Calu3 (cell line): ENCODE results near the gene ST6GALNAC1. TPM values are rescaled to one million over a fixed set of nuclear protein-coding genes. Genes with fewer than 3 reads are reported as not detected.
A peak's percentile ranks its signal among the peaks of the same experiment; 100 is the strongest.
"Not testable (repeated sequence)": the region's sequence is repeated elsewhere in the genome, so short reads cannot be mapped to it uniquely, and the experiment has no call there.

Experiments
- BruUV-seq: library from RNA; stranded (reverse); fragments of 400-500 nt; replicated peaks from 2 replicates; lab custom pipeline; 2021; lab: Mats Ljungman, UMichigan
- CTCF ChIA-PET: fragments of 300-600 bp; sonication (Branson Sonifier 250); formaldehyde crosslinking; loops from one replicate; lab custom pipeline; 2022; ENCODE audit warnings: antibody characterized with exemption; lab: Charles Lee
- DNase-seq: peaks from one replicate; pipeline ENCODE4 v3.0.0; 2022
- H3K27ac Mint-ChIP-seq: one replicate; pipeline ENCODE4 v1.8.0; 2022; ENCODE audit warnings: mixed read lengths; ENCODE audit not compliant: unreplicated experiment
- H3K27me3 Mint-ChIP-seq: one replicate; pipeline ENCODE4 v1.8.0; 2022; ENCODE audit warnings: mixed read lengths; ENCODE audit not compliant: unreplicated experiment
- H3K36me3 Mint-ChIP-seq: one replicate; pipeline ENCODE4 v1.8.0; 2022; ENCODE audit warnings: mild to moderate bottlenecking, moderate library complexity, mixed read lengths; ENCODE audit not compliant: insufficient read depth, unreplicated experiment
- H3K4me1 Mint-ChIP-seq: one replicate; pipeline ENCODE4 v1.8.0; 2022; ENCODE audit warnings: mild to moderate bottlenecking, low read depth, mixed read lengths; ENCODE audit not compliant: unreplicated experiment
- H3K4me3 Mint-ChIP-seq: one replicate; pipeline ENCODE4 v1.8.0; 2022; ENCODE audit warnings: mild to moderate bottlenecking, low read depth, moderate library complexity, mixed read lengths; ENCODE audit not compliant: unreplicated experiment
- H3K9me3 Mint-ChIP-seq: one replicate; pipeline ENCODE4 v1.8.0; 2022; ENCODE audit warnings: low read depth, mixed read lengths; ENCODE audit not compliant: unreplicated experiment
- intact Hi-C: fragments of 100-400 bp; cut with micrococcal nuclease; formaldehyde crosslinking; loops from one replicate; pipeline ENCODE4 v1.10.0; 2022; ENCODE audit not compliant: unreplicated experiment
- total RNA-seq: library from RNA; stranded (reverse); gene quantifications from 2 replicates; pipeline ENCODE4 v1.2.3, GENCODE V29; 2022
- TF ChIP-seq, protein P1 (sequence below): fragments of 200-600 bp; IDR thresholded peaks from one replicate; pipeline ENCODE4 v1.8.0; 2022; ENCODE audit warnings: antibody characterized with exemption; ENCODE audit not compliant: unreplicated experiment

The ST6GALNAC1 gene
- total RNA-seq, 1 experiment from 2014 or later: 52.4 TPM

DNA sequence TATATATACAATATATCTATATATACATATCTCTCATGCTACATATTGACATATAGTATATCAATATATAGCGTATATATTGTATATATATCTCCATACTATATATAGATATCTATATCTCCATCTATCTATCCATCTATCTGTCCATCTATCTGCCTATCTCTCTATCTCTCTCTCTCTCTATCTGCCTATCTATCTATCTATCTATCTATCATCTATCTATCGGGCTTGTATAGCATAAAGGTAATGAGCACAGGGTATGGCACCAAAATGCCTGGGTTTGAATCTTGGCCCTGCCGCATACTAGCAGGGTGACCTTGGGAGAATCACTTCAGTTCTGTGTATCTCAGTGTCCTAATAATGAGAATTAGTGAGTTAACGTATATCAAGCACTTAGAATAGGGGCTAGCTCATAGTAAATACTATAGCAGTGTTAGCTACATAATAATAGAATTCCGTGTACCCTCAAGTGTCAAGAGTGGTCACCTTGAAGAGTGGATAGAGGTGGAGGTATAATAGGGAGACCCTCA lies 1.5 kb downstream of the ST6GALNAC1 start:
- CTCF ChIA-PET: interaction anchor here (0.5 to 0.9 kb wide), 2 partner anchors 39 to 399 kb away, joined by 3 to 4 read pairs; no protein-coding TSS in a partner anchor
- TF ChIP-seq, protein P1, sequence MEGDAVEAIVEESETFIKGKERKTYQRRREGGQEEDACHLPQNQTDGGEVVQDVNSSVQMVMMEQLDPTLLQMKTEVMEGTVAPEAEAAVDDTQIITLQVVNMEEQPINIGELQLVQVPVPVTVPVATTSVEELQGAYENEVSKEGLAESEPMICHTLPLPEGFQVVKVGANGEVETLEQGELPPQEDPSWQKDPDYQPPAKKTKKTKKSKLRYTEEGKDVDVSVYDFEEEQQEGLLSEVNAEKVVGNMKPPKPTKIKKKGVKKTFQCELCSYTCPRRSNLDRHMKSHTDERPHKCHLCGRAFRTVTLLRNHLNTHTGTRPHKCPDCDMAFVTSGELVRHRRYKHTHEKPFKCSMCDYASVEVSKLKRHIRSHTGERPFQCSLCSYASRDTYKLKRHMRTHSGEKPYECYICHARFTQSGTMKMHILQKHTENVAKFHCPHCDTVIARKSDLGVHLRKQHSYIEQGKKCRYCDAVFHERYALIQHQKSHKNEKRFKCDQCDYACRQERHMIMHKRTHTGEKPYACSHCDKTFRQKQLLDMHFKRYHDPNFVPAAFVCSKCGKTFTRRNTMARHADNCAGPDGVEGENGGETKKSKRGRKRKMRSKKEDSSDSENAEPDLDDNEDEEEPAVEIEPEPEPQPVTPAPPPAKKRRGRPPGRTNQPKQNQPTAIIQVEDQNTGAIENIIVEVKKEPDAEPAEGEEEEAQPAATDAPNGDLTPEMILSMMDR: no peak
- no peak for DNase-seq
- H3K4me3 Mint-ChIP-seq: peak overlapping the region; percentile 72
- intact Hi-C loops: loop anchor here (10.0 kb wide), 1 partner anchor 73 kb away; the partner anchor contains the start of gene MXRA7
- peaks cover 69% of the 10 kb centered on the region for H3K4me1 Mint-ChIP-seq
- no peaks in the 10 kb centered on the region for H3K9me3 Mint-ChIP-seq
- peak overlapping the region; percentile 70 for H3K27ac Mint-ChIP-seq
- H3K27me3 Mint-ChIP-seq: no peaks in the 10 kb centered on the region
- BruUV-seq: no TSS peak
- peaks cover 32% of the 10 kb centered on the region for H3K36me3 Mint-ChIP-seq

DNA sequence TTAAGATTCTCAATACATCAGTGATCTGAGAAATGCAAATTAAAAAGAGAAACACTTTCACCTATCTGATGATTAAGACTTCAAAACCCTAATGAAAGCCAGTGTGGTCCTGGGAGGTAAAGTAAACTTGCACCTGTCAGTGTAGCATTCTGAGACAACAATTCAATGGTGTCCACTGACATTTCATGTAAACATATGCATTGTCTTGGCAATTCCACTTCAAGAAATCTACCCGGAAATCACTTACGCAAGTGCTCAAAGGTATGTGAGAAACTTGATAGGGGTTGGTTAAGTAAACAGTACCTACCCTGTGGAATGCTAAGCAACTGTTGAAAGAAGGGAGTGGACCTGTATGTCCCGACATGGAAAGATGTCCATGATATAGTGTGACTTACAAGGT lies 2.1 kb downstream of the ST6GALNAC1 start:
- TF ChIP-seq, protein P1: no peak
- peak; percentile 65 for DNase-seq
- no TSS peak for BruUV-seq
- intact Hi-C loops: loop anchor here (1.0 to 10.0 kb wide), 2 partner anchors 40 to 73 kb away; partner anchors contain the start of gene MXRA7
- no peaks in the 10 kb centered on the region for H3K9me3 Mint-ChIP-seq
- peaks cover 32% of the 10 kb centered on the region for H3K36me3 Mint-ChIP-seq
- H3K27ac Mint-ChIP-seq: peak overlapping the region; percentile 40
- peaks cover 64% of the 10 kb centered on the region for H3K4me1 Mint-ChIP-seq
- no peaks in the 10 kb centered on the region for H3K27me3 Mint-ChIP-seq
- CTCF ChIA-PET: no interaction called here
- H3K4me3 Mint-ChIP-seq: peak overlapping the region; percentile 72

DNA sequence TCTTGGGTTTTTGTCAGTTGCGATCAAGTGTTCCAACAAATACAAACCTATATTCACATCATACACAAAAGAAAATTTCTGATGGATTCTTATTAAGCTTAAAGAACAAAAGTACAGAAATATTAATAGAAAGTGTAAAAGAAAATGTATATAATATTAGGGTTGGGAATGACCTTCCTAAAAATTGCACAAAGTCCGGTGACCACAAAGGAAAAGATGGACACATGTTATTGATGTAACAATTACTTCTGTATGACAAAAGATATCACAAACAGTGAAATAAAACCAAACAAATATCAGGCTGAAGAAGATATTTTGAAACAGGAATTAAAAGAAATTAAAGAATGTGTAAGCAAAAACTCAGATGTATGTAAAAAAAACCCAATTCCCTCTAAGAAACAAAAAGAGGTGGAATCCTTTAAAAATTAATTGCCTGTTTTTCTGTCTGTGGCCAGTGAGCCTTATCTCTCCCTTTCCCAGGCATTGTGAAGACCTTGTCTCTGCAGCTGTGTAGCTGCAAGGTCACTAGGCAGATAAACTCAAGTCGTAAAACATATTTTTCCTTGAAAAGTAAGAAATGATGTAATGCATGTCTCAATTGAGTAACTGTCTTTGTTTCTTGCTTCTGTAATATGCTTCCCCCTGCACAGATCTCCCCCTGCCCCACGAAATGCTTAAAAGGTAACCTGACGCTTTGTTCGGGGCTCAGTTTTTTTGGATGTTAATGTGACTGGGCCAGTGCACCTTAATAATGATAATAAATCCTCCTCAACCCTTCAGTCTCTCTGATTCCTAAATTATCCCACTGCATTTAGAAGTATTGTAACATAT lies 2.8 kb downstream of the ST6GALNAC1 start:
- CTCF ChIA-PET: no interaction called here

GRCh38 chr17:76638263-76638662 lies 5.3 kb downstream of the ST6GALNAC1 start:
- TF ChIP-seq, protein P1: no peak
- Mint-ChIP-seq H3K4me3 (no peak overlapping the region), H3K4me1 (peaks cover 49% of the 10 kb centered on the region), H3K9me3 (no peaks in the 10 kb centered on the region), H3K36me3 (peaks cover 27% of the 10 kb centered on the region), H3K27ac (no peak overlapping the region), H3K27me3 (no peaks in the 10 kb centered on the region)
- CTCF ChIA-PET: interaction anchor here (0.6 to 1.7 kb wide), 2 partner anchors 14 to 125 kb away, joined by 3 to 5 read pairs; no protein-coding TSS in a partner anchor
- no TSS peak for BruUV-seq
- intact Hi-C loops: no loop called here
- DNase-seq: no peak

More for the DNA sequence above, 2.8 kb downstream of the ST6GALNAC1 start:
- intact Hi-C loops: loop anchor here (1.0 to 10.0 kb wide), 2 partner anchors 41 to 74 kb away; partner anchors contain the start of gene MXRA7
- DNase-seq: no peak
- TF ChIP-seq, protein P1: no peak
- Mint-ChIP-seq H3K27ac (peak overlapping the region; percentile 40), H3K27me3 (no peaks in the 10 kb centered on the region), H3K9me3 (no peaks in the 10 kb centered on the region), H3K4me3 (peak overlapping the region; percentile 72), H3K4me1 (peaks cover 57% of the 10 kb centered on the region), H3K36me3 (peaks cover 32% of the 10 kb centered on the region)
- TSS peak; percentile 13 for BruUV-seq

DNA sequence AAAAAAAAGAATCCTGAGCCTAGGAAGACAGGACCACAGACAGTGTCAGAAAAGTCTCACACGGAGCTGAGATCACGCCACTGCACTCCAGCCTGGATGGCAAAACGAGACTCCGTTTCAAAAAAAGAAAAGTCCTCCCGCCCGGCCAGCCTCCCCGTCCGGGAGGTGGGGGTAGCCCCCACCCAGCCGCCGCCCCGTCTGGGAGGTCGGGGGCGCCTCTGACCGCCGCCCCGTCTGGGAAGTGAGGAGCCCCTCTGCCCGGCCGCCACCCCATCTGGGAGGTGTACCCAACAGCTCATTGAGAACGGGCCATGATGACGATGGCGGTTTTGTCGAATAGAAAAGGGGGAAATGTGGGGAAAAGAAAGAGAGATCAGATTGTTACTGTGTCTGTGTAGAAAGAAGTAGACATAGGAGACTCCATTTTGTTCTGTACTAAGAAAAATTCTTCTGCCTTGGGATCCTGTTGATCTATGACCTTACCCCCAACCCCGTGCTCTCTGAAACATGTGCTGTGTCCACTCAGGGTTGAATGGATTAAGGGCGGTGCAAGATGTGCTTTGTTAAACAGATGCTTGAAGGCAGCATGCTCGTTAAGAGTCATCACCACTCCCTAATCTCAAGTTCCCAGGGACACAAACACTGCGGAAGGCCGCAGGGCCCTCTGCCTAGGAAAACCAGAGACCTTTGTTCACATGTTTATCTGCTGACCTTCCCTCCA lies 6.9 kb downstream of the ST6GALNAC1 start:
- H3K4me3 Mint-ChIP-seq, H3K27me3 Mint-ChIP-seq, intact Hi-C loops, DNase-seq, H3K27ac Mint-ChIP-seq, H3K9me3 Mint-ChIP-seq, BruUV-seq: not testable (repeated sequence)
- CTCF ChIA-PET: interaction anchor here (0.5 kb wide), 1 partner anchor 15 kb away, joined by 4 read pairs; no protein-coding TSS in a partner anchor
- H3K4me1 Mint-ChIP-seq: peaks cover 46% of the 10 kb centered on the region
- peaks cover 26% of the 10 kb centered on the region for H3K36me3 Mint-ChIP-seq
